GM21529 (cell line): ENCODE results near the gene FPR2.
"Not testable (repeated sequence)": the region's sequence is repeated elsewhere in the genome, so short reads cannot be mapped to it uniquely, and the experiment has no call there.

ENCODE experiments used
- ATAC-seq: cut with Tn5 transposase; IDR thresholded peaks from one replicate; pipeline ENCODE4 v1.9.1; 2021; ENCODE audit not compliant: unreplicated experiment

Gene FPR2

DNA sequence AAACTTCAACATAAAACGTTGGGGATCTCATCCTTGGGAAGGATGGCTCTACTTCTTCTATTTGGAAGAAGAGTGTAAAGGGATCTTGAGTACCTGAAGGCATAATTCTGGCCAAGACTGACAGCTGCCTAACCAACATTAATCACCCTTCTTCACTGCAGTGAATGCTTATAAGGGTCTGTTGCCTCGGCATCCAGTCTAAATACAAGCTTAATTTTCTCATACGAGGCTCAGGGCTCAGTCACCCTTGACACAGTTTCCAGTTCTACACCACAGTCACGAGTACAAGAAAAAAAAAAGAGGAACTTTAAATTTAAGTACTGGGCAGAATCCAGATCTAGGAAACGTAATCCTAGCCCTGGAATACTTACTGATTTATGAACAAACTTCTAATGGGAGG lies 43.0 kb downstream of the FPR2 start:
- no peak for ATAC-seq

DNA sequence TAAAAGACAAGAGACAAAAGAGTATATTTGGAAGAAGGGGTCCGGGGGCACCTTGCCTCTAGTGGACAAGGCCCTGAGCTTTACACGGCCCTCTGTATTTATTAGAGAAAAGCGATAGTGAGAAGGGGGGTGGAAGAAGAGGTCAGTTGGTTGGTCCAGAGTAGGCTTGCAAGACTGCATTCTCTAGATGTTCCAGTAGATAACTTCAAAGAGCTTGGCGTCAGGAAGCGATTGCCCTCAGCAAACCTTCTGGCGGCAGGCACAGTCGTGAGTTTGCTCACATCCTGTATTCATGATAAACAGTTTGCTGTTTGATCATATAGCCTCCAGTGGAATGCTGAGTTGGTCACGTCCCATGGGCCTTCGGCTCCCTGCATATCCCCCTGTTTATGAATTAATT lies 43.8 kb downstream of the FPR2 start:
- ATAC-seq: not testable (repeated sequence)

DNA sequence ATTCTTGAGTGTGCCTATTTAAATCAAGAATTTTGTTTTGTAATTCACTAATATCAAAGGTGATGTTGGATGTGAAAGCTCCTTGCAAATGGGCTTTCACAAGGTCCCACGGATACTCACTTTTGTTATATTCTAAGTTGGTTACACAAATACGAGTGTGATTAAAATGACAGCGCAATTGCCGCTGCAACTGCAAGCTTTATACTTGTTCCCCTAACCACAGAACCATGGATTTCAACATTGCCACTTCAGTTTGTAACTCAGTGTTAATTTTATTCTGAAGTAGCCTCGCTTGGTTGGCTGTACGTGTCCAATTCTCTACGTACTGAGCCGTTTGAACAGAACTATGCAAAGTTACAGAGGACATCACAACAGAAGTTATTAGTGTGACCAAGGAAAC lies 44.4 kb downstream of the FPR2 start:
- ATAC-seq: not testable (repeated sequence)

DNA sequence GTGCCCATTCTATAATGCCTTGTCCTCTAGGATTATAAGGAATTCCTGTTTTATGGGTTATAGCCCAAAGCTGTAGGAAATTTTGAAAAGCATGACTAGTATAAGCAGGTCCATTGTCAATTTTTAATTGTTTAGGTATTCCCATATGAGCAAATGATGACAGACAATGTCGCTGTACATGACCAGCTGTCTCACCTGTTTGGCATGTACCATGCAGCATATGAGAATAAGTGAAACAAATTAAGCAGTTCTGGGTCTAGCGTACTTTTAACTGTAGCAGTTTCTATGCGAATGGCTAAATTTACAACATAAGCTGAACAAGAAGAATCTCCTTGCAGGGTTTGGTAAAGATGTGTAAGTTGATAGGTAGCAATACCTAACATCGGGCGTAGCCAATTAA lies 45.6 kb downstream of the FPR2 start:
- ATAC-seq: not testable (repeated sequence)

DNA sequence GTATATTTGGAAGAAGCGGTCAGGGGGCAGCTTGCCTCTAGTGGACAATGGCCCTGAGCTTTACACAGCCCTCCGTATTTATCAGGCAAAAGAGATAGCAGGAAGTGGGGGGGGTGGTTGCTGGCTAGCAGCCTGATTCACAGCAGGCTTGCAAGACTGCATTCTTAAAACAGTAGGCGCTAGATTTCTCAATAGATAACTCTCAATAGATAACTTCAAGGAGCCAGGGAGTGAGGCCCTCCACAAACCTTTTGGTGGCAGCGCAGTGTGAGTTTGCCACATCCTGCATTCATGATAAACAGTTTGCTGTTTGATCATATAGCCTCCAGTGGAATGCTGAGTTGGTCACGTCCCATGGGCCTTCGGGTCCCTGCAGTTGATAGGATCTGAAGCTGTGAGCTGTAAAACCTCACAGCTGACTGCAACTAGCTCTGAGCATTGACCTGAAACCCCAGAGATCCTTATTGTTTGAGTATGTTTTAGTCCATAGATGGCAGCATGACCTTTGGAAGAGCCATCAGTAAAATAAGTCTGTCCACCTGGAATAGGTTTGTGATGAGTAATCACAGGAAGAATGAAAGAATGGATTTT lies 46.2 kb downstream of the FPR2 start:
- no peak for ATAC-seq

DNA sequence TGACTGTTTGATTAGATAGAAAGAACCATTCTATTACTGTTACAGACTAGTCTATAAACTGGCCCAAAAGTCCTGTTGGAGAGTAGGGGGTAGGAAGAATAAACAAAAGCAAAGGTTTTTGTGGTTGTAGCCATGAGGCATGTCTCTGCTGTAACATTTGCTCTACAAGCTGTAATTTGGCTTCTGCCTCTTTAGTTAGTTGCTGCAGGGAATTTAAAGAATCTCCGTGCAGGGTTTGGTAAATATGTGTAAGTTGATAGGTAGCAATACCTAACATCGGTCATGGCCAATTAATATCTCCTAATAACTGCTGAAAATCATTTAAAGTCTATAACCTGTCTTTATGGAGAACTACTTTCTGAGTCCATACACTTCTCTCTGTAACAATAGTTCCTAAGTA lies 46.9 kb downstream of the FPR2 start:
- no peak for ATAC-seq

DNA sequence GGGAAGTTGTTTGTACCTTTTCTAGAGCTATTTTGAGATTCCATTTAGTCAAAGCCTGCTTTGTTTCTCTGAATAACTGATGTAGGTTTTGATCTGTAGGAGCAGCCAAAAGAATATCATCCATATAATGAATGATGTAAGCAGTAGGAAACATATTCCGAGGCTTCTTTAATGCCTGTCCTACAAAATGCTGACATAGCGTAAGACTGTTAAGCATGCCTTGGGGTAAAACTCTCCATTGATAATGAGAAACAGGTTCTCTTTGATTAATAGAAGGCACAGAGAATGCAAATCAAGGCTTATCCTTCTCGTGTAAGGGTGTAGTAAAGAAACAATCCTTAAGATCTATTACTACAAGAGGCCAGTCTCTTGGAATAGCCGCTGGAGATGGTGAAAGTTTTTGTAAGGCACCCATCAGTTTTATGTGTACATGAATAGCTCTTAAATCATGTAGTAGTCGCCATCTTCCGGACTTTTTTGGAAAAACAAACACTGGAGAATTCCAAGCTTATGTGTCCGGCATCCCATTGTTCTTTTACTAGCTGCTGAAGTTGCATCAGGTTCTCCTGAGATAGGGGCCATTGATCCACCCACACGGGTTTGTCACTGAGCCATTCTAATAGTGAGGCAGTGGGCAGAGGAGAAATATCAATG lies 47.5 kb downstream of the FPR2 start:
- ATAC-seq: no peak

DNA sequence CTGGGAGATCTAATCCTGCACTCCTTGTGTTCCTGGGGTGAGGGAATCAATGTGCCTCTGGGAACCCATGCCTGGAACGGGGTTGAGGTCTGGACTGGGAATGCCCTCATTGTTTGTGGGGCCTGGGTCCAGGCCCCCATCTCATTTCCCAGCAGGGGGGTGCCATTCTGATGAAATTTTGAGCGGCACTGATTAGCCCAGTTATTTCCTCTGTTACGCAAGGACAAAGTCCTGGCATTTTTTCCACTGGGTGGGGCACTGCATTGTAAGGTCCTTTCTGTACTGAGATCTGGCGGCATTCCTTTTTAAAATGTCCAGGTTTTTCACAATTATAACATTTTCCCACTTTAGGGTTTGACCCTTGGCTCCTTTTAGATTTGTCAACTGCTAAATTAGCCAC lies 48.8 kb downstream of the FPR2 start:
- no peak for ATAC-seq

DNA sequence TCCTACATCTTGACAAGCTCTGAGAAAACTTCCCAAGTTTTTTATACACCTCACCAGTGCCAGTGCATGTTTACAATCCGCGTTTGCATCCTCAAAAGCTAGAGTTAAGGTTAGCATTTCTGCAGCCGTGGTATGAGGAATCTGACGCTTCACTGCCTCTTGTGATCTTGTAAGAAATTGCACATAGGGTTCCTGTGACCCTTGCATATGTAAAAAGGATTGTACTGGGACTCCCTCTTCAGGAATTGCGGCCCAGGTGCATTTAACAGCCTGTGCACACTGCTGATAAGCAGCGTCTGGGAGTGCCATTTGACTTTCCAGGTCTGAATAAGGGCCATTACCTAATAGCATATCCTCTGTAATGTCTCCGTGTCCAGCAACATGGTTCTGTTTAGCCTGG lies 49.2 kb downstream of the FPR2 start:
- ATAC-seq: no peak

DNA sequence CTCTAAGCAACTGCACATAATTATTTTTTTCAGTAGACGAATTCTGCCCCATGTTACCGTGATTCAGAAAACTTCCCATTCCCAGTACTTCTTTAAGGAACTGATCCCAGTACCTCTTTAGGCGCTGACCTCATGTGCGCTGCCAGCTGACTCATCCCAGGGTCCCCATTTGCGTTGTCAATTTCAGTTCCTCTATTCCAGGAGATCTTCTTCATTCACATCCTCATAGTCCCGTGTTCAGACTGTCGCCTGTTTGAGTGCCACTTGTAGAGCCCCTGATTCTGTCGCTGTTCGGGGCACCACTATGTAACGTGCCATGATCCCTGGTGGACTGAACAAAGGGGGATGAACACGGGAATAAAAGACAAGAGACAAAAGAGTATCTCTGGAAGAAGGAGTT lies 50.4 kb downstream of the FPR2 start:
- no peak for ATAC-seq

DNA sequence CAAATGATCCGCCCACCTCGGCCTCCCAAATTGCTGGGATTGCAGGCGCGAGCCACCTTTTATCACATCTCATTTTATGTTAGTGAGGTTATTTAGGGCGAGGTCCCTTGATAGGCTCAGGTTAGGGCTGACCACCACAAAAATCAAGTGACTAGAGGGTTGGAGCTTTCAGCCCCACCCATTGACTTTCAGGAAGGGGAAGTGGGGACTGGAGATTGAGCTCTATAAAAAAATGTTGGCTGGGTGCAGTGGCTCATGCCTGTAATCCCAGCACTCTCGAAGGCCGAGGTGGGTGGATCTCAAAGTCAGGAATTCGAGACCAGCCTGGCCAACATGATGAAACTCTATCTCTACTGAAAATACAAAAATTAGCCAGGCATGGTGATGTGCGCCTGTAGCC lies 54.1 kb downstream of the FPR2 start:
- no peak for ATAC-seq

DNA sequence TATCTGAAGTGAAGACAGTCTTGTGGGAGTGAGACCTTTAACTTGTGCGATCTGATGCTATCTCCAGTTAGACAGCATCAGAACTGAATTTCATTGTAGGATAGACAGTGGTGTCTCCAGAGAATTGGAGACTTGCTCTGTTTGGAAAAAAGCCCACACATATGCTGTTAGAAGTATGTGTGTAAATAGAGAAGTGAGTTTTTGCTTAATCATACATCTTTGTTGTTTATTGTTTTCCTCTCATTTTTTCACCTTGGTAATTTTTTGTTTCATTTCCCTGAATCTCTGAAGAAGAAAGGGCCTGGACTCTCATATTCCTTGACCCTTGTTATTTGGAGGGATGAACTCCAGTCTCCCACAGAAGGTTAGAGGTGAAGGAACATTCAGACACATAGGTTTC lies 55.7 kb downstream of the FPR2 start:
- ATAC-seq: no peak

DNA sequence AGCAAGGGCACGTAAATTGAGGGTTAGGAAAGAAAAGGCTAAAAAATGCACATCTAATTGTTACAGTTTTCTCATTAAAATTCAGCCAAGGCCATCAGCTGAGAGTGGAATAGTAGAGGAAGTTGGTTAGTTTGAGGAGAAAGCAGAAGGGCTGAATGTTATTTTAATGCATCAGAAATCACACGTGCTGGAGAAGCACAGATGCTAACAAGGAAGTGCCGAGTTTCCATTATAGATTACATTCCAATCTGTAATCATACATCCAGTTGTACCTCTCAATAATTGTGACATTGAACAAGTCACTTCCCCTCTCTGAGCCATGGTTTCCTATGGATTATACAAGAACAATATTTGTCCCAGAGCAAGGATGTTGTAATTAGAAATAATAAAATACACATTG lies 59.0 kb downstream of the FPR2 start:
- ATAC-seq: no peak
